Hematopoietic multipotent progenitor cell treated with erythropoietin and hydrocortisone succinate and interleukin-3 and kit ligand, for 8 days (in vitro differentiated cells): Measurements from ENCODE around the gene PLAAT3.
"Not testable (repeated sequence)": the region's sequence is repeated elsewhere in the genome, so short reads cannot be mapped to it uniquely, and the experiment has no call there.

ENCODE experiments used
- DNase-seq: peaks from one replicate; pipeline ENCODE4 v3.0.0-alpha.2; 2015

The PLAAT3 gene

GRCh38 chr11:63535734-63536133, 78.5 kb downstream of the PLAAT3 start:
- no peak for DNase-seq

- DNase-seq: no peak
Measured at GRCh38 chr11:63534895-63535461, 79.3 kb downstream of the PLAAT3 start.

GRCh38 chr11:63534076-63534475, 80.2 kb downstream of the PLAAT3 start:
- DNase-seq: no peak

- no peak for DNase-seq
Measured at GRCh38 chr11:63532799-63533475, 81.3 kb downstream of the PLAAT3 start.

- DNase-seq: no peak
Measured at GRCh38 chr11:63532117-63532516, 82.1 kb downstream of the PLAAT3 start.

- not testable (repeated sequence) for DNase-seq
Measured at GRCh38 chr11:63531074-63531792, 83.0 kb downstream of the PLAAT3 start.

- DNase-seq: no peak
Measured at GRCh38 chr11:63530021-63530420, 84.2 kb downstream of the PLAAT3 start.

GRCh38 chr11:63529373-63529772, 84.9 kb downstream of the PLAAT3 start:
- DNase-seq: not testable (repeated sequence)

GRCh38 chr11:63528729-63529278, 85.4 kb downstream of the PLAAT3 start:
- not testable (repeated sequence) for DNase-seq

GRCh38 chr11:63528156-63528555, 86.1 kb downstream of the PLAAT3 start:
- not testable (repeated sequence) for DNase-seq

GRCh38 chr11:63527667-63528066, 86.6 kb downstream of the PLAAT3 start:
- no peak for DNase-seq
